ENCODE data around the gene TIAM1.
"Not testable (repeated sequence)": the region's sequence is repeated elsewhere in the genome, so short reads cannot be mapped to it uniquely, and the experiment has no call there.

Gene TIAM1

GRCh38 chr21:31253684-31254083 is 90.4 kb downstream of the TIAM1 start:
- DNase-seq (ENCODE audit: low read depth), result no peak

- no peak for DNase-seq (ENCODE audit: low read depth)
Measured at GRCh38 chr21:31252611-31253010, 91.5 kb downstream of the TIAM1 start.

- no peak for DNase-seq (ENCODE audit: low read depth)
Measured at GRCh38 chr21:31252091-31252490, 92.0 kb downstream of the TIAM1 start.

GRCh38 chr21:31251686-31252085 is 92.4 kb downstream of the TIAM1 start:
- DNase-seq (ENCODE audit: low read depth), result no peak

GRCh38 chr21:31248598-31248997 is 95.5 kb downstream of the TIAM1 start:
- DNase-seq (ENCODE audit: low read depth), result peak; percentile 71

GRCh38 chr21:31243611-31244010 is 100.5 kb downstream of the TIAM1 start:
- DNase-seq (ENCODE audit: low read depth), result no peak

GRCh38 chr21:31236528-31236927 is 107.5 kb downstream of the TIAM1 start:
- no peak for DNase-seq (ENCODE audit: low read depth)

GRCh38 chr21:31235671-31236450 is 108.2 kb downstream of the TIAM1 start:
- peak; percentile 59 for DNase-seq (ENCODE audit: low read depth)

- no peak for DNase-seq (ENCODE audit: low read depth)
Measured at GRCh38 chr21:31234936-31235335, 109.1 kb downstream of the TIAM1 start.

GRCh38 chr21:31233711-31234110 is 110.3 kb downstream of the TIAM1 start:
- DNase-seq (ENCODE audit: low read depth), result no peak

- DNase-seq (ENCODE audit: low read depth), result no peak
Measured at GRCh38 chr21:31232344-31232743, 111.7 kb downstream of the TIAM1 start.

- no peak for DNase-seq (ENCODE audit: low read depth)
Measured at GRCh38 chr21:31230937-31231336, 113.1 kb downstream of the TIAM1 start.

GRCh38 chr21:31228723-31229122 is 115.3 kb downstream of the TIAM1 start:
- not testable (repeated sequence) for DNase-seq (ENCODE audit: low read depth)

GRCh38 chr21:31225713-31226112 is 118.3 kb downstream of the TIAM1 start:
- no peak for DNase-seq (ENCODE audit: low read depth)

GRCh38 chr21:31222142-31222541 is 121.9 kb downstream of the TIAM1 start:
- DNase-seq (ENCODE audit: low read depth), result no peak

- DNase-seq (ENCODE audit: low read depth), result no peak
Measured at GRCh38 chr21:31221043-31221442, 123.0 kb downstream of the TIAM1 start.

GRCh38 chr21:31220575-31220974 is 123.5 kb downstream of the TIAM1 start:
- no peak for DNase-seq (ENCODE audit: low read depth)

- DNase-seq (ENCODE audit: low read depth), result no peak
Measured at GRCh38 chr21:31218830-31219608, 125.0 kb downstream of the TIAM1 start.

- no peak for DNase-seq (ENCODE audit: low read depth)
Measured at GRCh38 chr21:31216206-31216605, 127.9 kb downstream of the TIAM1 start.

- no peak for DNase-seq (ENCODE audit: low read depth)
Measured at GRCh38 chr21:31213787-31214186, 130.3 kb downstream of the TIAM1 start.

GRCh38 chr21:31211836-31212235 is 132.2 kb downstream of the TIAM1 start:
- DNase-seq (ENCODE audit: low read depth), result no peak

- no peak for DNase-seq (ENCODE audit: low read depth)
Measured at GRCh38 chr21:31205412-31205811, 138.6 kb downstream of the TIAM1 start.

- DNase-seq (ENCODE audit: low read depth), result no peak
Measured at GRCh38 chr21:31204801-31205200, 139.3 kb downstream of the TIAM1 start.

Measured in HS-27A (cell line).